ENCODE measurements around the gene H2BW1.
"Not testable (repeated sequence)": the region's sequence is repeated elsewhere in the genome, so short reads cannot be mapped to it uniquely, and the experiment has no call there.

Gene H2BW1

GRCh38 chrX:104013606-104014005 is at the start of gene H2BW1:
TSS of gene H2BW1 (minus strand) at chrX:104013708. CDS start at chrX:104013576, 132 bp downstream.
- no peak for DNase-seq
- Histone ChIP-seq H3K36me3 (no peaks in the 10 kb centered on the region), H3K4me1 (no peaks in the 10 kb centered on the region), H3K27ac (no peak within 1 kb of the TSS), H3K9me3 (no peaks in the 10 kb centered on the region), H3K4me3 (no peak within 1 kb of the TSS), H3K27me3 (no peaks in the 10 kb centered on the region)
- no peak for TF ChIP-seq CTCF (IDR thresholded peaks at IDR 0.05)
- intact Hi-C loops (cut with DNase I; ENCODE audit: low total_unique reads): loop anchor here (5.0 kb wide), 2 partner anchors 1271 to 1669 kb away; no protein-coding TSS in a partner anchor

GRCh38 chrX:104062636-104063035 is 49.1 kb upstream of the H2BW1 start:
- H3K27me3 ChIP-seq; DNase-seq; H3K36me3 ChIP-seq; H3K27ac ChIP-seq; H3K4me3 ChIP-seq; H3K4me1 ChIP-seq; intact Hi-C loops (cut with DNase I; ENCODE audit: low total_unique reads); H3K9me3 ChIP-seq: not testable (repeated sequence)

DNA sequence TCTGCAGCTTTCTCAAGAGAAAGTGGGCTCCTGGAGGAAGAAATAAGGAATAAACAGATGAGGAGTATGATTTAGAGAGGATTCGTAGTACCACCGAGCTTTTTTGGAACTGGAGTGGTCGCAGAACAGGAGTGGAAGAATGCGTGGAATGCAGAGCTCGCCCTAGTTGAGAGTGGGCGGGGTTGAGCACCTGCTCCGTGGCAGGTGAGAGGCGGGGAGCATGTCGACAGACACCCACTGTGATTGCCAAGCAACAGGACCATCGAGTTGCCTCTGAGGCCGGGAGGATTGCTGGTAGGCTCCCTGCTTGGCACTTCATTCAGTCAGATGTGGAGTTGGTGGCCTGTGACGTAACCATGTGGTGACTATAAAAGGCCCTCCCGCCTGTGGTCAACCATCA is 41.4 kb upstream of the H2BW1 start:
- H3K4me3 ChIP-seq; H3K27ac ChIP-seq; H3K27me3 ChIP-seq; H3K36me3 ChIP-seq; DNase-seq; H3K4me1 ChIP-seq; intact Hi-C loops (cut with DNase I; ENCODE audit: low total_unique reads); H3K9me3 ChIP-seq: not testable (repeated sequence)

DNA sequence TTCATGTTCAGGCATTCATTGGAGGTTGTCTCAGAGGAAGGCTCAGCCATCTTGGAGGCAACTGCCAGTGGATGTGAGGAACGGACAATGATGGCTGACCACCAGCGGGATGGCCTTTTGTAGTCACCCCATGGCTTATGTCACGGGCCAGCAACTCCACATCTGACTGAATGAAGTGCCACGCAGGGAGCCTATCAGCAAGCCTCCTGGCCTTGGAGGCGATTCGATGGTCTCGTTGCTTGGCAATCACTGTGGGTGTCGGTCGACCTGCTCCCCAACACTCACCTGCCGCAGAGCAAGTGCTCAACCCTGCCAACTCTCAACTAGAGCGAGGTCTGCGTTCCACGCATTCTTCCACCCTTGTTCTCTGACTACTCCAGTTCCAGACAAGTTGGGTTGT is 33.7 kb upstream of the H2BW1 start:
- Histone ChIP-seq H3K4me3 (no peak overlapping the region), H3K27ac (no peak overlapping the region), H3K27me3 (no peaks in the 10 kb centered on the region), H3K9me3 (no peaks in the 10 kb centered on the region), H3K4me1 (no peaks in the 10 kb centered on the region), H3K36me3 (no peaks in the 10 kb centered on the region)
- DNase-seq: no peak
- intact Hi-C loops (cut with DNase I; ENCODE audit: low total_unique reads): no loop called here
- no peak for TF ChIP-seq CTCF (IDR thresholded peaks at IDR 0.05)

GRCh38 chrX:104045642-104046041 is 32.1 kb upstream of the H2BW1 start:
- intact Hi-C loops (cut with DNase I; ENCODE audit: low total_unique reads): no loop called here
- no peak for TF ChIP-seq CTCF (IDR thresholded peaks at IDR 0.05)
- H3K27ac ChIP-seq: no peak overlapping the region
- no peaks in the 10 kb centered on the region for H3K4me1 ChIP-seq
- no peak overlapping the region for H3K4me3 ChIP-seq
- H3K9me3 ChIP-seq: no peaks in the 10 kb centered on the region
- H3K27me3 ChIP-seq: no peaks in the 10 kb centered on the region
- no peak for DNase-seq
- H3K36me3 ChIP-seq: no peaks in the 10 kb centered on the region

DNA sequence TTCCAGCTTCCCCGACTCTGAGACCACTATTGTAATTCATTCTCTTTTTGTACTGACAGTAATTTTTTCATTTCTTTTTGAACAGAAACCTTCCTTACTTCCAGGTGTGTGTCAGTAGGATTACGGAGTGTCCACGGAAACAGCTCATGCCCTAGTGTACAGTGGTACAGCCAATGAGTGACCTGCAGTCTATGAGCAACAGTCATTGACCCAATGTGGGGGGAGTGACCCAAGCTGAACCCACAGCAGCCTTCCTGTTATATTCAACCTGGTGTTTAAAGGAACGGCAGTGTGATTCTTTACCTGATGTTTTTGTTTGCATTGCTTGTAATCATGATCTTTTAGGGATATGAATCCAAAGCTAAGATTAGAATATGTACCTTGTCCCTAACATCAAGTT is 27.5 kb upstream of the H2BW1 start:
- H3K4me1 ChIP-seq: no peaks in the 10 kb centered on the region
- no peak overlapping the region for H3K4me3 ChIP-seq
- no peaks in the 10 kb centered on the region for H3K36me3 ChIP-seq
- no peaks in the 10 kb centered on the region for H3K27me3 ChIP-seq
- intact Hi-C loops (cut with DNase I; ENCODE audit: low total_unique reads): no loop called here
- H3K27ac ChIP-seq: no peak overlapping the region
- no peak for DNase-seq
- TF ChIP-seq CTCF (IDR thresholded peaks at IDR 0.05): no peak
- H3K9me3 ChIP-seq: no peaks in the 10 kb centered on the region

All from tibial artery (tissue), 4 donors.